ENCODE results near the gene CRHR1.
A peak's percentile ranks its signal among the peaks of the same experiment; 100 is the strongest.

Gene CRHR1

DNA sequence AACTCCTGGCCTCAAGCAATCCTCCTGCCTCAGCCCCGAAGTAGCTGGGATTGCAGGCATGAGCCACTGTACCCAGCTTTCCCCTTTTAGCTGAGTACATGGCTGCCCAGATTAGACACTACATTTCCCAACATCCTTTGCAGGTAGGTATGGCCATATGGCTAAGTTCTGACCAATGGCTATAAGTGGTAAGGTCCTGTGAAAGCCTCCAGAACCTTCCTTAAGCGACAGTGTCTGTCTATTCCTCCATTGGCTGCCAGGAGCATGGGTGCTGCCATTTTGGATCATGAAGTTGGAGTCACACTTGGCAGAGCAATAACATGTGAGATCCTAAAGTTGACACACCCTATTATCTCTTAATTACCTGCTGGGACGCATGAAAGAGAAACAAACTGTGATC is 24.4 kb upstream of the CRHR1 start:
- Histone ChIP-seq H3K9me3 (ENCODE audit: control insufficient read depth, insufficient read depth, low read length) (no peaks in the 10 kb centered on the region), H3K27ac (ENCODE audit: low read depth, low read length) (no peak overlapping the region), H3K27me3 (ENCODE audit: control insufficient read depth, insufficient read depth, low read length) (no peaks in the 10 kb centered on the region; the same call in 1 of the 2 replicates), H3K4me1 (ENCODE audit: control insufficient read depth, insufficient read depth, low read length) (no peaks in the 10 kb centered on the region), H3K9ac (ENCODE audit: low read depth, low read length) (no peak overlapping the region), H3K36me3 (ENCODE audit: control insufficient read depth, insufficient read depth, low read length) (no peaks in the 10 kb centered on the region), H3K4me3 (ENCODE audit: low read depth, low read length) (no peak overlapping the region)

DNA sequence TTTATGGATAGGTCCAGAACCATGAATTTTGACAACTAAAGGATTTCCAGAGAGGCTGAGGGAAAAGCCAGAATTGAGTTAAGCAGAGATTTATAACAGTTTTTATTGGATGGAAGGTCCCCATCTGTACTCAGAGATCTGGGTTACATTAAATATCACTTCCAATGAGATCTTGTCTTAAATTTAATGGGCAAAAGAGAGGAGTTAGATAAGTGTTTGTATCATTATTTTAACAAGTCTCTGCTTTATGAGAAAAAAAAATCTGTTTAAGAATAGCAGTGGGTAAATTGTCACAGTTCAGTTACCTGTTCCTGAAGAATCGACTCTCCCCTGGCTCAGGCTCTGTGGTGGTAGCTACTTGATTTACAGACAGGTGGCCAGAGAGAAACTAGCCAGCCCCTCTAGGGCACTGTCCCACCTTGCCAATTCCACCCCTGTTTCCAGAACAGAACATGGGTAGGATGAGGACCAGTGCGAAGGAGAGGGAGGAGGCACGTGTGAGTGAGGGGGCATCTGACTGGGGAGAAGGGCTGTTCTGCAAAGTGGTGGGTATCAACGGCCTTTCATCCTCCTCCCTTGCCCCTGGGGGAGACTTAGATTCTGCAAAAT is 22.1 kb upstream of the CRHR1 start:
- H3K4me1 ChIP-seq (ENCODE audit: control insufficient read depth, insufficient read depth, low read length) = no peaks in the 10 kb centered on the region
- no peak overlapping the region for H3K4me3 ChIP-seq (ENCODE audit: low read depth, low read length)
- no peak overlapping the region for H3K9ac ChIP-seq (ENCODE audit: low read depth, low read length)
- no peaks in the 10 kb centered on the region for H3K9me3 ChIP-seq (ENCODE audit: control insufficient read depth, insufficient read depth, low read length)
- H3K36me3 ChIP-seq (ENCODE audit: control insufficient read depth, insufficient read depth, low read length) = no peaks in the 10 kb centered on the region
- H3K27me3 ChIP-seq (ENCODE audit: control insufficient read depth, insufficient read depth, low read length) = no peaks in the 10 kb centered on the region
- no peak overlapping the region for H3K27ac ChIP-seq (ENCODE audit: low read depth, low read length)

DNA sequence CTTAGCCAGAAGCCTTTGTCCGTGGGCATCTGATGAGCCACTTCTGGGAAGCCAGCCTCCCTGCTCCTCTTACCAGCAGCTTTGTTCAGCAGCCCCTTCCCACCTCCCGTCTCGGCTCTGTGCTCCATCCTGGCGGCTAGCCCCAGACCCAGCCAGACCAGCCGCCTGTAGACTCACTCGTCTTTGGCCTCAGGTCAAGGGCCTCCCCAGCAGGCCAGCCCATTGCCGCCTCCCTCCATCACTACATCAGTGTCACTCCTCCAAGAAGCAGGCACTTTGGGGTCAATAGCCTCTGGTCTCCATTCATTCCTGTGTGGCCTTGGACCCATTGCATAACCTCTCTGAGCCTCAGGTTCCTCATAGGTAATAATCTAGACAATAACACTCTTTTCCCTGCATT is 20.9 kb upstream of the CRHR1 start:
- no peak overlapping the region for H3K27ac ChIP-seq (ENCODE audit: low read depth, low read length)
- no peak overlapping the region for H3K9ac ChIP-seq (ENCODE audit: low read depth, low read length)
- no peaks in the 10 kb centered on the region for H3K27me3 ChIP-seq (ENCODE audit: control insufficient read depth, insufficient read depth, low read length)
- no peaks in the 10 kb centered on the region for H3K36me3 ChIP-seq (ENCODE audit: control insufficient read depth, insufficient read depth, low read length)
- no peak overlapping the region for H3K4me3 ChIP-seq (ENCODE audit: low read depth, low read length)
- H3K9me3 ChIP-seq (ENCODE audit: control insufficient read depth, insufficient read depth, low read length) = no peaks in the 10 kb centered on the region
- peaks cover 1% of the 10 kb centered on the region; the same call in 1 of the 2 replicates for H3K4me1 ChIP-seq (ENCODE audit: control insufficient read depth, insufficient read depth, low read length)

DNA sequence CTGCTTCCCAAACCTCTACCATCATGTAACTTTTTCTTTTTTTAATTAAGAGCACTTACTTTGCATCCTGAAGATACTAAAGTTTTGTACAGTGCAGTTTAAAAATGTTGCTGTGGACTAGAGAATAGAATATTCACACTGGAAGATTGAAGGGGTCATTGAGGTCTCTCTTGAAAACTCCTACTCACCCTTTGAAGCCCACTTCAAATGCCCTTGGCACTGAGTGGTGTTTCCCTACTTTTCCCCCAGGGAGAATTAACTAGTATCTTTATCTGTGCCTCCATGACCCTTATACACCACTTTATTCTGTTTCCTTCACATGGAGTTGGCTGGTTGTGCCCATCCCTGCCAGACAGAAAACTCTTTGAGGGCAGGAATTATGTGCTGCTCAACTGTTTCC is 19.6 kb upstream of the CRHR1 start:
- H3K27ac ChIP-seq (ENCODE audit: low read depth, low read length) = no peak overlapping the region

DNA sequence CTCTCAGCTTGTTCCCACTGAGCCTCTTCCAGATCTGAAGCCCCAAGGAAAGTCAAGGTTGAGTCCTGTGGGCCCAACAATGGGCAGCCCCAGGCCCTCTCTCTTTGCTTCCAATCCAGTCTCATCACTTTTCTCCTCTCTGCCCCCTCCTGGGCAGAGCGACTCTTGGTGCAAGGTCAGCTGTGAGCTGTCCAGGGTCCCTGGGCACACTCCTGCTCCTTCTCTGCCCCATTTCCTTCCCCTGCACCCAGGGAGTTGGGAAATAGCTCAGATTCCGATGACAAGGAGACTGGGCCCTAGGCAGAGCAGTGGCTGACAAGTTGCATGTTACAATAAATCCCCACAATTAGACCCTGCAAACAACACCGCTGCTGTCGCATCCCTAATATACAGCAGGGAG is 16.1 kb upstream of the CRHR1 start:
- Histone ChIP-seq H3K4me1 (ENCODE audit: control insufficient read depth, insufficient read depth, low read length) (peaks cover 21% of the 10 kb centered on the region), H3K27me3 (ENCODE audit: control insufficient read depth, insufficient read depth, low read length) (no peaks in the 10 kb centered on the region; the same call in 1 of the 2 replicates), H3K27ac (ENCODE audit: low read depth, low read length) (no peak overlapping the region), H3K9ac (ENCODE audit: low read depth, low read length) (no peak overlapping the region), H3K9me3 (ENCODE audit: control insufficient read depth, insufficient read depth, low read length) (no peaks in the 10 kb centered on the region), H3K36me3 (ENCODE audit: control insufficient read depth, insufficient read depth, low read length) (no peaks in the 10 kb centered on the region), H3K4me3 (ENCODE audit: low read depth, low read length) (no peak overlapping the region)

More for the DNA sequence above, 19.6 kb upstream of the CRHR1 start:
- Histone ChIP-seq H3K4me3 (ENCODE audit: low read depth, low read length) (no peak overlapping the region), H3K27me3 (ENCODE audit: control insufficient read depth, insufficient read depth, low read length) (no peaks in the 10 kb centered on the region; the same call in 1 of the 2 replicates), H3K9ac (ENCODE audit: low read depth, low read length) (no peak overlapping the region), H3K4me1 (ENCODE audit: control insufficient read depth, insufficient read depth, low read length) (peaks cover 4% of the 10 kb centered on the region; the same call in 1 of the 2 replicates), H3K36me3 (ENCODE audit: control insufficient read depth, insufficient read depth, low read length) (no peaks in the 10 kb centered on the region), H3K9me3 (ENCODE audit: control insufficient read depth, insufficient read depth, low read length) (no peaks in the 10 kb centered on the region)

DNA sequence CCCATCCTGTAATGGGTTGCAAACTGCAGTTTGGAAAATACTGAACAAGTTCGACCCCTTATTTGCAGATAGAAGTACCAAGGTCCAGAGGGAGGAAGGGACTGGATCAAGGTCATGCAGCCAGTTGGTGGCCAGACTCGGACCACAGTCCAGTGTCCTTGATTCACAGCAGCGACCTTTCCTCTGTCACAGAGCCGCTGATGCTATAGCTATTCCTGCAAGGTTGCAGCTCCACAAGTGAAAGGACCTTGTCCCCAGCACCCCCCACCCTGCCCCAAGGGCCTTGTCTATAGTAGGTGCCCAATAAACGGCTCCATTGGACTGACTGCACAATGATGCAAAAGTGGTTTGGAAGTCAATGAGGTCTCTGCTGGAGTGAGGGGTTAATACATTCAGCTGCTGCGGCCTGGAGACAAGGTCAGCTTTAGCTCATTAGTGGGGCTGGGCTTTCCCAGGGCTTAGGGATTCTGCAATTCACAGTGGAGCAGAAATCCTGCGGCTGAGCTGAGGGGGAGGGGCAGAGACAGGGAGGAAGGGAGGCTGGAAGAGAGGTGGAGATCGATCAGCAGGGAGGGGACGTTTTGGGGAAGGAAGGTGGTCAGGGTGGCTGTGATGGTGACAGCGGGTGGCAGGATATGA is 13.4 kb upstream of the CRHR1 start:
- Histone ChIP-seq H3K9ac (ENCODE audit: low read depth, low read length) (no peak overlapping the region), H3K36me3 (ENCODE audit: control insufficient read depth, insufficient read depth, low read length) (no peaks in the 10 kb centered on the region), H3K9me3 (ENCODE audit: control insufficient read depth, insufficient read depth, low read length) (no peaks in the 10 kb centered on the region), H3K27me3 (ENCODE audit: control insufficient read depth, insufficient read depth, low read length) (peaks cover 3% of the 10 kb centered on the region; the same call in 1 of the 2 replicates), H3K4me3 (ENCODE audit: low read depth, low read length) (no peak overlapping the region; the same call in 1 of the 2 replicates), H3K27ac (ENCODE audit: low read depth, low read length) (no peak overlapping the region), H3K4me1 (ENCODE audit: control insufficient read depth, insufficient read depth, low read length) (peaks cover 21% of the 10 kb centered on the region)

DNA sequence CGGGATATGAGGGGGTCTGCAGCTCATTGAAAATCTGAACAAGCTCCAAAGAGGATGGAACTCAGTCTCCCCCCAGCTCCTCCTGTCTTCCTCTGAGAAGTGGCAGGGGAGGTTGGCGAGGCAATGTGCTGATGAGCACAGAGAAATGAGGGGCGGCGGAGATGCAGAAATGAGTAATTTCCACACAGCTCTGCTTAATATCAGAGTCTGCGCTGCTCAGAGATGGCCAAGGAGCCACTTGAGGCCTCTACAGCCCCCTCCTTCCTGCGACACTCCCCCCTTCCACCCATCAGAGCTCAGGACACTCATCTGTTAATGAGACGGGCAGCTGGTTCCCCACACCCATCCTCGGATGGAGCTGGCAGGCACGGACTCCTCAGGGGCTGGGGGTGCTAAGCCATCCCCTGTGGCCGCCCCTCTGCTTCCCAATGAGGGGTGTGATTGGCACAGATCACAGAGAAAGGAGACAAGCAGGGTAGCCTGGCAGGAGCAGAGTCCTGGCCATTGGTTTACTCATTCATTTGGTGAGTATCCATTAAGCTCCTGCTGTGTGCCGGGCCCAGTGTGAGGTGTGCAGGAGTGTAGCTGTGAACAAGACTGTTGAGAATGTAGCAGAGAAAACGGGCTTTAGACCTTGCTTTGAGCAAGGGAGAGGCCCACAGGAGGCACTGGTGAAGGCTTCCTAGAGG is 12.7 kb upstream of the CRHR1 start:
- H3K4me1 ChIP-seq (ENCODE audit: control insufficient read depth, insufficient read depth, low read length) = peaks cover 21% of the 10 kb centered on the region
- H3K9ac ChIP-seq (ENCODE audit: low read depth, low read length) = no peak overlapping the region
- peaks cover 3% of the 10 kb centered on the region; the same call in 1 of the 2 replicates for H3K27me3 ChIP-seq (ENCODE audit: control insufficient read depth, insufficient read depth, low read length)
- peak overlapping the region; percentile 36 for H3K27ac ChIP-seq (ENCODE audit: low read depth, low read length)
- H3K4me3 ChIP-seq (ENCODE audit: low read depth, low read length) = no peak overlapping the region; the same call in 1 of the 2 replicates
- no peaks in the 10 kb centered on the region for H3K36me3 ChIP-seq (ENCODE audit: control insufficient read depth, insufficient read depth, low read length)
- H3K9me3 ChIP-seq (ENCODE audit: control insufficient read depth, insufficient read depth, low read length) = no peaks in the 10 kb centered on the region

DNA sequence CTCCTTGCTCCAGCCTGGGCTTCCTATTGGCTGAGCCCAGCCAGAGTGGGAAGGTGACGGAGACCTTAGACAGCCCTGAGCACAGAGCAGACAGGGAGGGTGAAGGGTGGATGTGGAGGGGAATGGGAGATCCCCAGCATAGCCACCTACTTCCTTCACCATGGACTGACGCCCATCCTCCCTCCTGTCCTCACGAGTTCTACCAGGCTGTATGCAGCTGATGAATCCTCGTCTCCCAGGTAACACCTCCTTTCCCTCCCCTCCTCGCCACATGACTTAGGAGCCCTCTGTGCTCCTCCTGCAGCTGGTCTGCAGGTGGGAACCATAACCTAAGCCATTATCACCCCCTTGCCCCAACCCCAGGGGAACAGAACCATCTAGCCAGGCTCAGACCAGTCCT is 9.0 kb upstream of the CRHR1 start:
- no peaks in the 10 kb centered on the region for H3K36me3 ChIP-seq (ENCODE audit: control insufficient read depth, insufficient read depth, low read length)
- no peak overlapping the region for H3K9ac ChIP-seq (ENCODE audit: low read depth, low read length)
- H3K4me1 ChIP-seq (ENCODE audit: control insufficient read depth, insufficient read depth, low read length) = peaks cover 17% of the 10 kb centered on the region
- H3K27me3 ChIP-seq (ENCODE audit: control insufficient read depth, insufficient read depth, low read length) = peaks cover 3% of the 10 kb centered on the region; the same call in 1 of the 2 replicates
- H3K9me3 ChIP-seq (ENCODE audit: control insufficient read depth, insufficient read depth, low read length) = no peaks in the 10 kb centered on the region
- no peak overlapping the region for H3K4me3 ChIP-seq (ENCODE audit: low read depth, low read length)
- H3K27ac ChIP-seq (ENCODE audit: low read depth, low read length) = no peak overlapping the region

DNA sequence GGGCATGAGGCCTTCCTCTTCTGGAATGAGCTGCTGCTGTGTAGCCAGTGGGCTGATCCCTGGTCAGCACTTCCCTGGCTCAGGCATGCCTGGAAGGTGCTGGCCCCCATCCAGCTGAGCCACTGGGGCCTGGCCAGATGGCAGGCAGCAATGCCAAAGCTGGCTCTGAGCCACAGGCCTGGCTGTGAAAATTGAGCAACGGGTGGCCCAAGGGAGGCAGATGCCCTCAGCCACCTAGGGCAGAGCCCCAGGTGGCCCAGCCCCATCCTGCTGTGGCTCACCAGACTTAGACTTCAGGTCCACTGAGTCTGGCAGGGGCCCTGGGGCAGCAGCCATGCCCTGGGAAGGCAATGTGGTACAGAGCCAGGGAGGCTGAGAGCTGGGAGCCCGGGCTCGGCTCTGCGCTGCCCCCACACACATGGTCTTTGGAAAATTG is 8.5 kb upstream of the CRHR1 start:
- H3K9ac ChIP-seq (ENCODE audit: low read depth, low read length) = no peak overlapping the region
- H3K27me3 ChIP-seq (ENCODE audit: control insufficient read depth, insufficient read depth, low read length) = peaks cover 3% of the 10 kb centered on the region; the same call in 1 of the 2 replicates
- H3K4me3 ChIP-seq (ENCODE audit: low read depth, low read length) = no peak overlapping the region
- H3K36me3 ChIP-seq (ENCODE audit: control insufficient read depth, insufficient read depth, low read length) = no peaks in the 10 kb centered on the region
- no peaks in the 10 kb centered on the region for H3K9me3 ChIP-seq (ENCODE audit: control insufficient read depth, insufficient read depth, low read length)
- peaks cover 14% of the 10 kb centered on the region for H3K4me1 ChIP-seq (ENCODE audit: control insufficient read depth, insufficient read depth, low read length)
- H3K27ac ChIP-seq (ENCODE audit: low read depth, low read length) = no peak overlapping the region

DNA sequence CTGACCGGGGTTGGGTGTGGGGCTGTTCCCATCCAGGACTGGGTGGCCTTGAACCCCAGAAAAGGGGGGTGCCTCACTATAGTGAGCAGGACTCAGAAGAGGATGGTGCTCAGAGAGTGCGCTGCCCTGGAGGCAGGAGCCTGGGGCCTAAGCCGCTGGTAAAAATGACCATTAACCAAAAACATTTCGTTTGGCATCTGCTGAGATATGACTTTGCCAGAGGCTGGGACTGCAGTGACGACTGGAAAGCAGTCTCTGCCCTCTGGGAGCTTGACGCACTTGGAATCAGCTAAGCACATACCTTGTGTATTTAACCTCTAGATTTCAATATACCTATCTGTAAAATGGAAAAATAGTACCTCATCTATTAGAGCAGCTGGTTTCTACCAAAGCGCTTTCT is 7.2 kb upstream of the CRHR1 start:
- Histone ChIP-seq H3K4me1 (ENCODE audit: control insufficient read depth, insufficient read depth, low read length) (peaks cover 2% of the 10 kb centered on the region; the same call in 1 of the 2 replicates), H3K27ac (ENCODE audit: low read depth, low read length) (no peak overlapping the region), H3K9me3 (ENCODE audit: control insufficient read depth, insufficient read depth, low read length) (no peaks in the 10 kb centered on the region), H3K4me3 (ENCODE audit: low read depth, low read length) (no peak overlapping the region), H3K36me3 (ENCODE audit: control insufficient read depth, insufficient read depth, low read length) (no peaks in the 10 kb centered on the region), H3K27me3 (ENCODE audit: control insufficient read depth, insufficient read depth, low read length) (peaks cover 12% of the 10 kb centered on the region), H3K9ac (ENCODE audit: low read depth, low read length) (no peak overlapping the region)

DNA sequence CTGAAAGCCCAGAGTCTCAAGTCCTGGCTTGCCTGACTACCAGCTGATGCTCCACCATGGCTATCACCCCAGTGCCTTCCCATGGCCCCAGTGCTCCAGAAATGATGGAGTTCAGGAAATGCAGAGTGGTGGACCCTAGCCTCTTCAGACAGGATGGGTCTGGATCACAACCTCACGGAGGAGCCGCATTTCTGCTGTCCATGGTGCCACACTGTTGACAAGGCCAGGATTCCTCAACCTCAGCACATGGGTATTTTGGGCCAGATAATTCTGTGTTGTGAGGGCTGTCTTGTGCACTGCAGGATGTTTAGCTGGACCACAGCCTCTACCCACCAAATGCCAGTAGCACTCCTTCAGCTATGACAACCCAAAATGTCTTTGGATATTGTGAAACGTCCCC is 6.7 kb upstream of the CRHR1 start:
- Histone ChIP-seq H3K27me3 (ENCODE audit: control insufficient read depth, insufficient read depth, low read length) (peaks cover 17% of the 10 kb centered on the region), H3K9ac (ENCODE audit: low read depth, low read length) (no peak overlapping the region)

More for the DNA sequence above, 6.7 kb upstream of the CRHR1 start:
- no peaks in the 10 kb centered on the region for H3K36me3 ChIP-seq (ENCODE audit: control insufficient read depth, insufficient read depth, low read length)
- no peak overlapping the region for H3K4me3 ChIP-seq (ENCODE audit: low read depth, low read length)
- H3K27ac ChIP-seq (ENCODE audit: low read depth, low read length) = no peak overlapping the region
- H3K9me3 ChIP-seq (ENCODE audit: control insufficient read depth, insufficient read depth, low read length) = no peaks in the 10 kb centered on the region
- H3K4me1 ChIP-seq (ENCODE audit: control insufficient read depth, insufficient read depth, low read length) = no peaks in the 10 kb centered on the region
